ENCODE results near the gene ARRDC2. TPM values are rescaled to one million over a fixed set of nuclear protein-coding genes. Genes with fewer than 3 reads are reported as not detected.
A peak's percentile ranks its signal among the peaks of the same experiment; 100 is the strongest.
"Not testable (repeated sequence)": the region's sequence is repeated elsewhere in the genome, so short reads cannot be mapped to it uniquely, and the experiment has no call there.

The ARRDC2 gene
- polyA plus RNA-seq, 1 donor from 2014 or later = 42.4 TPM

DNA sequence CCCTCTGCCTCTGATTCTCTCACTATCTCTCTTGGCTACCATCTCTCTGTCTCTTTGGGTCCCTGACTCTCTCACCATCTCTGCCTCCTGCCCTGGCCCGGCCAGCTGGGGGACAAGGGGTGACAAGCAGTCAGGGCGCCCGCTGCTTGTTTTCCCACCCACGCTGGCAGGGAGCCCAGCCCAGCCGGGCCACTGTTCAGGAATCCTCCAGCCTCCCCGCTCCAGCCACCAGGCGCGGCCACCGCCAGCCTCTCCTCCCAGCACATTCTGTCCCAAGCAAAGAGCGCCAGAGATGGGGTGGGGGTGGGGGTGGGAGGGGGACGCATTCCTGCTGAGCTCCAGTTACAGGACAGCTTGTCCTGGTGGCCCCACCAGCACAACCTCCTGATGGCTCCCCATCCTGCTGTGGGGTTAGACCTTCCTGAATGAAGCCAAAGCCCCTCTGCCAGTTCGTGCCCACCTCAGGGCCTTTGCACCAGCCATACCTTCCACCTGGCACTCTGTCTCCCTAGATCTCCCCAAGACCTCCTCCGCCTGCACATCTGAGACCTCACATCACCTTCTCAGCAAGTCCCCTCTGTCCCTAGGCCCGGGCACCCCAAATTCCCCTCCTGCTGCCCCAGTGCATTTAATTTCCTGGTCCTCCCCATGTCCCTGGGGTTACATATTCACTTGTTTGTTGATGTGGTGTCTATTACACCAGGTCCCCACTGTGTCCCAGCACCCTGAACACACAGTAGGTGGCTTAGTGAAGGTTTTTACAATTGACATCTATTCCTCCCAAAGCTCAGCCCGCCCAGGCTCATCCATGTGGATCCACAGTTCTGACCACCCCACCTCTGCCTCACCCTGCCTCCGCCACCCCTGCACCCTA lies 12.5 kb downstream of the ARRDC2 start:
- Mint-ChIP-seq H3K27ac (peak overlapping the region; percentile 69 to 98 (median 94)), H3K9me3 (peaks cover 0 to 3% (median 0%) of the 10 kb centered on the region in 3 donors), H3K4me3 (peak overlapping the region in 2 of 4 donors; percentile 39 to 43)

DNA sequence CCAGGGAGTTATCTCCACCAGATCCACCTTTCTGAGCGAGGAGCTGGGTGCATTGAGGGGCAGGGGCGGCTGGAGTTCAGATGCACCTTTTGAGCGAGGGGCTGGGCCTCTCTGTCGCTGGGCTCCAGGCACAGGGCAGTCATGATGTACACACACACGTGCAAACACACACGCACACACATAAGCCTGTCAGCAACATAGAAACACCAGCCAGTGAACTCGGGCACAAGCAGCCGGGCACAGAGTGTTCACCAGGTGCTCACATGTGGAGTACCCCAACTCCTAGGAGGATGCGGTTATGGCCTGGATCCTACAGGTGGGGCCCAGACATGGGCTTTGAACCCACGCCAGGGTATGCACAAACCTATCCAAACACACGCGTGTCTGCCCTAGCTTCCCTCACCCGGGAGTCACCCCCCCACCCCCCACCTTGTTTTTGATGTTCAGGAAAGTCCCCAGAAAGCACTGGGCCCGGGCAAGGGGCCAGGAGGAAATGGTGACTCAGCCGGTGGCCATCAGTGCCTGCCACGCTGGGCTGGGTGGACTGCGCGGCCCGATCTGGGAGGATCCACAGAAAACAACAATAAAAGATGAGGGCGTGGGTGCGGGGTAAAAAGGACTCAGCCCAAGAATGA lies 13.3 kb downstream of the ARRDC2 start:
- Mint-ChIP-seq H3K36me3 (peaks cover 4% of the 10 kb centered on the region), H3K27ac (peak overlapping the region; percentile 94 to 98 (median 96)), H3K9me3 (peaks cover 0 to 3% (median 0%) of the 10 kb centered on the region in 3 donors), H3K27me3 (no peaks in the 10 kb centered on the region), H3K4me3 (peak overlapping the region; percentile 43 to 95 (median 74)), H3K4me1 (peaks cover 26 to 45% (median 37%) of the 10 kb centered on the region in 3 donors)

More for the DNA sequence above, 12.5 kb downstream of the ARRDC2 start:
- Mint-ChIP-seq H3K27me3 (no peaks in the 10 kb centered on the region), H3K4me1 (peaks cover 26 to 46% (median 35%) of the 10 kb centered on the region in 3 donors), H3K36me3 (peaks cover 6% of the 10 kb centered on the region)

DNA sequence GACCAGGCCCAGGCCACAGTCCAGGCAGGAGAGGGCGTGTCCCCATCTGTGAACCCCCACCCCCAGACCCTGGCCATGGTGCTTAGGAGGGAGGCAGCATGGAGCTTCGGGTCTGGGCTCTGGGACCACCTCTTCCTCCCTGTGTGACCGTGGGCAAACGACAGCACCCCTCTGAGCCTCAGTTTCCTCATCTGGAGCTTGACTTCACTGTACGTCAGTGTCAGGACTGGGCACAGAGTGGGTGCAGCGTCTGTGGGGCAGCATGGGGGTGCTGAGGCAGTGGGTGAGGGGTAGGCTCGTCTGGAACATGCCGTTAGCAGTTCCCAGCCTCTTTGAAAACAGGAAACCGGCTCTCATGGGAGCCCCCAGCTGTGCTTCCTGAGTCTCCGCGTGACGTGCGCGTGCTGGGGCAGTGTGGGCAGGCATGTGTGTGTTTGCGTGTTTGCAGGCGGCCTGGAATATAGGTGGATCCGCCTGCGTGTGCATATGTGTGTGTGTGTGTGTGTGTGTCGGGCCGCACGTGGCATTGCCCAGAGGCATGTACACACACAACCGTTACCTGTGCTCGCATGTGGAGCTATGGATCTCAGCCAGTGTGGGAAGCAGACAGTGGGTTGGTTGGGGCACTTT lies 15.8 kb downstream of the ARRDC2 start:
- H3K27ac Mint-ChIP-seq = peak overlapping the region; percentile 94 to 98 (median 96)
- H3K4me1 Mint-ChIP-seq = peaks cover 27 to 40% (median 35%) of the 10 kb centered on the region in 3 donors
- H3K4me3 Mint-ChIP-seq = peak overlapping the region; percentile 69 to 95 (median 82)

DNA sequence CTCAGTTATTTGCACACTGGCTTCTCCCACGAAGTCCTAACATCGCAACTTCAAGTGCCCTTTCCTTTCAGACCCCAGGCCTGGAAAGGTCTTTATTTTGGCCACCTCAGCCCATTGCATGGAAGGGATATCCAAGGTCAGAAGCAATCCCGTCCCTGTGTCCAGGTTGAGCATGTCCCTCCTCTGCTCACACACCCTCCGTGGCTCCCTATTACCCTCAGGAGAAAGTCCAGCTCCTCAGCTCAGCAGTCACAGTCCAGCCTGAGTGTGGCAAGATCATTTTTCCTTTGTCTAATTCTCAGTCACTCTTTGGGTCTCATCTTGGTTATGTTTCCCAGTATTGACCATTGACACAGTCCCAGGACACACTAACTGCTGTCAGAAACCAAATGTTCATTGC lies 19.2 kb downstream of the ARRDC2 start:
- Mint-ChIP-seq H3K27ac (peak overlapping the region in 1 of 3 donors; percentile 25), H3K4me1 (peaks cover 21 to 30% (median 28%) of the 10 kb centered on the region in 3 donors), H3K4me3 (no peak overlapping the region), H3K36me3 (peaks cover 1% of the 10 kb centered on the region), H3K27me3 (no peaks in the 10 kb centered on the region), H3K9me3 (peaks cover 0 to 2% (median 0%) of the 10 kb centered on the region in 3 donors)

More for the DNA sequence above, 15.8 kb downstream of the ARRDC2 start:
- Mint-ChIP-seq H3K27me3 (no peaks in the 10 kb centered on the region), H3K36me3 (peaks cover 5% of the 10 kb centered on the region), H3K9me3 (peaks cover 0 to 3% (median 0%) of the 10 kb centered on the region in 3 donors)

DNA sequence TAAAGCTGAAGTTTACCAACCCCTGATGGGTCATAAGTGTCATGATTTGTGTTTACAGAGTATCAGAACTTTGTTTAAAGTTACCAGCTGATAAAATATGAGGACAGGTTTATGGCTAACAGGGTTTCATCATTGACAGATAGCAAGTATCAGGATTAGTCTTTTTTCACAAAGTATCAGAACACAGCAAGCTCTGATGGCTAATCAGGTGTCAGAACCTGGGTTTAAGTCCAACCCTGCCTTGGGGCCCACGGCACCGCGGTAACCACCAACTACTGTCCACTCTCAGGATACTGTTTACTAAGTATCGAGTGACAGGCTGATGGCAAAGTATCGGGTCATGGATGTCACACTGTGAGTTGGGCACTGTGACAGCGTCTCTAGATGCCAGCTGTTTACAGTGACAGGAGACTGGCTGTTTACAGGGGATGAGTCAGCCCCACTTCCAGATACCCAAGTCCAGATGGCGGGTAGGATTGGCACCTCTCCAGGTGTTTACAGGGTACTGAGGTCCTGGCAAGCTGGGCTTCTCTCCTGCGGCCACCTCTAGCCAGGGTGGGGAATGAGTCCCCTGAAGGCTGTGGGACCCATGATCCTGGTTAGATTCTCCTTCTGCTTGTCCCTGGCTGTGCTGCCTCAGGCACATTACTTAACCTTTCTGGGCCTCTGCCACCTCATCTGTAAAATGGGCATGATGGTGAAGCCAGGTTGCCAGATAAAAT lies 21.8 kb downstream of the ARRDC2 start:
- no peaks in the 10 kb centered on the region for H3K27me3 Mint-ChIP-seq
- H3K9me3 Mint-ChIP-seq = no peaks in the 10 kb centered on the region
- no peak overlapping the region for H3K4me3 Mint-ChIP-seq
- H3K27ac Mint-ChIP-seq = peak overlapping the region in 1 of 3 donors; percentile 24
- peaks cover 5 to 15% (median 13%) of the 10 kb centered on the region in 3 donors for H3K4me1 Mint-ChIP-seq
- H3K36me3 Mint-ChIP-seq = peaks cover 1% of the 10 kb centered on the region

DNA sequence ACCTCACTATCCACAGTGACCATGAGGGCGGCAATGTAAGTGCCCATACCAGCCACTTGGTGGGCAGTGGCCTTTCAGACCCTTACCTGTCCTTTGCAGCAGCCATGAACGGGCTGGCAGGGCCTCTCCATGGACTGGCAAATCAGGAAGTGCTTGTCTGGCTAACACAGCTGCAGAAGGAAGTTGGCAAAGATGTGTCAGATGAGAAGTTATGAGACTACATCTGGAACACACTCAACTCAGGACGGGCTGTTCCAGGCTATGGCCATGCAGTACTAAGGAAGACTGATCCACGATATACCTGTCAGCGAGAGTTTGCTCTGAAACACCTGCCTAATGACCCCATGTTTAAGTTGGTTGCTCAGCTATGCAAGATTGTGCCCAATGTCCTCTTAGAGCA lies 23.4 kb downstream of the ARRDC2 start:
- H3K4me3 Mint-ChIP-seq = peak overlapping the region in 2 of 4 donors; percentile 1 to 19
- H3K36me3 Mint-ChIP-seq, H3K9me3 Mint-ChIP-seq, H3K27me3 Mint-ChIP-seq: not testable (repeated sequence)
- H3K27ac Mint-ChIP-seq = peak overlapping the region in 2 of 3 donors; percentile 9 to 55
- H3K4me1 Mint-ChIP-seq = peaks cover 5 to 11% (median 8%) of the 10 kb centered on the region in 3 donors

DNA sequence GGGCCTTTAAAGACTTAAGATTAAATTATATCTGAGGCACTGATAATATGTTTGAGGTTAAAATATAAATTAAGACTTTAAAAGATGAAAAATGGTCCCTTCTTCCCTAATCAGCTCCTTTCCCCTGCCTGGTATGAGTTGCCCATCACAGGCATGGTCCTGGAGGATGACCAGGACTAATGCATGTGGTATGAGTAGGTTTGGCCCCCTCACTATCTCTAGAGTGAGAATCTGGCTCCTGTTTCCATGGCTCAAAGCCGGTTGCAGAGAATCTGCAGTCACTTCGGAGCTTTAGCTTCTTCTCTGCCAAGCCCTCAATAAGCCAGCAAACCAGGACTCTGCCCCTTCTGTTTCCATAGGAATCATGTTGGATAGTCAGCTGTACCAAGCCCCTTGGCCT lies 24.1 kb downstream of the ARRDC2 start:
- Mint-ChIP-seq H3K4me1 (peaks cover 5 to 11% (median 8%) of the 10 kb centered on the region in 3 donors), H3K27ac (peak overlapping the region in 1 of 3 donors; percentile 55)
- H3K36me3 Mint-ChIP-seq, H3K27me3 Mint-ChIP-seq, H3K9me3 Mint-ChIP-seq, H3K4me3 Mint-ChIP-seq: not testable (repeated sequence)

DNA sequence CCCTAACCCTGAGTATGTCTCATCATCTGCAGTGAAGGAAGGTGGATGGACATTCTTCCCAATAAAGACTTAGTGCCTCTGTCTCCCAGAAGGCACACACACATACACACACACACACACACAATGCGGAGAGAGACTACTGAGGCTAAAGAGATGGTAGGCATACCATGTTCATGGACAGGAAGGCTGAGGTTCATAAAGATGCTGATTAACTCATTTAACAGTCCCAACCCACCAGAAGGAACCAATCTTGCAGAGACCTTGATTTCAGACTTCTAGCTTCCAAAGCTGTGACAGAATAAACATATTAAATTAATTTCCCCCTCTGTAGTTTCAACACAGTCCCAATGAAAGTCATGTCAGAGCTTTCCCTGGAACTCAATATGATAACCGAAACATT lies 33.1 kb downstream of the ARRDC2 start:
- Mint-ChIP-seq H3K4me3 (no peak overlapping the region), H3K4me1 (peaks cover 22 to 30% (median 25%) of the 10 kb centered on the region in 3 donors), H3K27me3 (peaks cover 2% of the 10 kb centered on the region), H3K9me3 (peaks cover 0 to 2% (median 0%) of the 10 kb centered on the region in 3 donors), H3K27ac (no peak overlapping the region), H3K36me3 (peaks cover 5% of the 10 kb centered on the region)

DNA sequence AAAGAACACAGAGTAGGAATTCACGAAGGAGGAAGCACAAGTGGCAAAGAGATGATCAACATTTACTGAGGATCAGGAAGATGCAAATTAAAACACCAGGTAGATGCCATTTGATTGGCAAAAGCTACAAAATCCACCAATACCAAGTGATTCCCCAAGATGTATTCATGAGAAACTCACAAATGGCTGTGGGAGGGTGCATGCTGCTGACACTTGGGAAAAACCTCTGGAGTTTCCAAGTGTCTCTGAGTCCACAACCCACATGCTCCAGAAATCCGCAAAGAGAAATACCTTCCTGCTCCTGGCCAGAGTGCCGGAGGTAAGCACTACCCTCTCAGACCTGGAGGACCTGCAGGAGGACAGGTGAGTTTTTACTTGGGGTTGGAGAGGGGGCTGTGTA lies 35.7 kb downstream of the ARRDC2 start:
- Mint-ChIP-seq H3K36me3 (peaks cover 5% of the 10 kb centered on the region), H3K9me3 (peaks cover 0 to 2% (median 0%) of the 10 kb centered on the region in 3 donors), H3K4me3 (peak overlapping the region in 3 of 4 donors; percentile 2 to 91 (median 38)), H3K27ac (peak overlapping the region in 2 of 3 donors; percentile 3 to 63), H3K27me3 (peaks cover 2% of the 10 kb centered on the region), H3K4me1 (peaks cover 21 to 30% (median 28%) of the 10 kb centered on the region in 3 donors)

DNA sequence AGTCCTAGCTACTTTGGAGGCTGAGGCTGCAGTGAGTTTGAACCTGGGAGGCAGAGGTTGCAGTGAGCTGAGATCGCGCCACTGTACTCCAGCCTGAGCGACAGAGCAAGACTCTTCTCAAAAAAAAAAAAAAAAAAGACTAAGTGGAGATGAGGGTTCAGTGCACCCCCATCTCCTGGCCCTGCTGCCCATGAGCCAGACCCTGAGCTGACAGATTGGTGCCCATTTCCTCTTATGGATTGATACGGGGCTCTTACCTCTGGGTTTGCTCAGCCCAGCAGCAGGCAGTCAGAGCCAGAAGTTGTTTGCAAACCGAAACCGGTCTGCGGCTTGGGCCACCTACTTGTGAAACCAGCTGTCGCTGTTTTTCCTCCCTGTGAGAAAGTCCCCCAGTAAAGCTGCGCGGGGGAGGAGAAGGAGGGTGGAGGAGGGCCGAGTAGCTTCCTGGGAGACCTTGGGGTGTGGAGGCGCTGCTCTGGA lies 36.9 kb downstream of the ARRDC2 start:
- Mint-ChIP-seq H3K27me3 (peaks cover 2% of the 10 kb centered on the region), H3K4me1 (peaks cover 21 to 30% (median 27%) of the 10 kb centered on the region in 3 donors), H3K36me3 (peaks cover 5% of the 10 kb centered on the region), H3K4me3 (peak overlapping the region; percentile 71 to 91 (median 82)), H3K9me3 (peaks cover 0 to 2% (median 0%) of the 10 kb centered on the region in 3 donors), H3K27ac (peak overlapping the region; percentile 63 to 94 (median 94))

DNA sequence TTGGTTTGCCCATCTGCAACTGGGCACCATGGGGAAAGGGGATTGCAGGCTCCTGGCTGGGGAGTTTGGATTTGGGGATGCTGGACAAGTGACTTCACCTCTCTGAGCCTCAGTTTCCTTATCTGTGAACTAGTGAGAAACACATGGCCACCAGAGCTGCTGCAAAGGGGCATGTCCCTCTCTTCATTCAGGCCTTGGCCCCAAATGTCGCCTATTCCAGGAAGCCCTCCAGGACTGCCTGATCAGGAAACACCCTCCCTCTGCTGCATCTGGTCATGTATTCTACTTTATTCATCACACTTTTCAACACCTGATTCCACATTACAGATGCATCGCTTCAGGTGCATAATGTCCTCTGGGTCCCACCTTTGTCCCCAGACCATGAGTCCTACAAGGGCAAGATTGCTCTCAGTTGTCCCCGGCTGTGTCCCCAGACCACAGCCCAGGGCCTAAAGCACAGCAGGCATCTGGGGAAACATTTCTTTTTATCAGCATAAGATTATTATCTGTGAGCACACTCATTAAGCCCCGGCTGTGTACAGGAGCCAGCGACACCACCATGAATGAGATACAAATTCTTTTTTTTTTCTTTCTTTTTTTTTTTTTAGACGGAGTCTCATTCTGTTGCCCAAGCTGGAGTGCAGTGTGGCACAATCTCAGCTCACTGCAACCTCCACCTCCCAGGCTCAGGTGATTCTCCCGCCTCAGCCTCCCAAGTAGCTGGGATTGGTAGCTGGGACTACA lies 37.5 kb downstream of the ARRDC2 start:
- Mint-ChIP-seq H3K9me3 (peaks cover 0 to 2% (median 0%) of the 10 kb centered on the region in 3 donors), H3K27ac (peak overlapping the region; percentile 63 to 94 (median 94)), H3K4me1 (peaks cover 21 to 30% (median 27%) of the 10 kb centered on the region in 3 donors), H3K27me3 (peaks cover 2% of the 10 kb centered on the region), H3K4me3 (peak overlapping the region; percentile 71 to 91 (median 82)), H3K36me3 (peaks cover 3% of the 10 kb centered on the region)

DNA sequence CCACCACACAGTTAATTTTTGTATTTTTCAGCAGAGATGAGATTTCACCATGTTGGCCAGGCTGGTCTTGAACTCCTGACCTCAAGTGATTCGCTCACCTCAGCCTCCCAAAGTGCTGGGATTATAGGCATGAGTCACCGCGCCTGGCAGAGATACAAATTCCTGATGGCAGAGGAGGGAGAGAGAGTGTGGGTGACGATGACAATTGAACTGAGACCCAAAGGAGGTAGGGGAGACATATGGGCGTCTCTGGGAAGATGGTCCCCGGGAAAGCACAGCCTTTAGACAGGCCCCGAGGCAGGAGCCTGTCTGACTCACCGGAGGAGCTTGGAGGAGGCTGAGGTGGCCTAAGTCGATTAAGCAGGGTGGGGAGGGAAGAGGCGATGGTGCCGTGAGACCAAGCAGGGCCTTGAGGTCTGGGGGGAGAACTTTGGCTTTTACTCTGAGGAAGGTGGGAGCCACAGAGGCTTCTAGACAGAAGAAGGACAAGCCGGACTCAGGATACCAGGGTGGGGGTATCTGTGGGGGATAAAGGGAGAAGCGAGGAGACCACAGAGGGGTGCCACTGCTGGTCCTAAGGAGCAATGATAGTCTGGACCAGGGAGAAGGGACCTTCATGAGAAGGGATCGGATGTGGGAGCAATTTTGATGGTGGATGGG lies 38.2 kb downstream of the ARRDC2 start:
- H3K4me1 Mint-ChIP-seq = peaks cover 21 to 30% (median 29%) of the 10 kb centered on the region in 3 donors

DNA sequence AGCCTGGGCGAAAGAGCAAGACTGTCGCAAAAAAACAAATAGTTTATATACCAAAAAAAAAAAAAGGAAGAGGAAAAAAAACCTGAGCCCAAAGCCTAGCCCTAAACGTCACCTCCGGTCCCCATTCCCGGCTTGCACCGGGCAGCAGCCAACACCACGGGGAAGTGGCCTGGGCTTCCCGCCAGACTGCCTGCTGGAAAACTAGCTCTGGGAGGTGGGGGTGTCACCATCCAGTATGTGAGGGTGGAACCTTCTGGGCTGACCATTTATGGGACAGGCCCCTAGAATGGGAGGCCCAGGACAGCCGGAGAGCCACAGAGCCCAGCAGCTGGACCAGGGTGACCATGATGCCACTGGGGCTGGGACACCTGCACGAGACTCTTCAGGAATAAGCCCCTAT lies 41.4 kb downstream of the ARRDC2 start:
- Mint-ChIP-seq H3K27ac (peak overlapping the region in 1 of 3 donors; percentile 0), H3K9me3 (no peaks in the 10 kb centered on the region), H3K36me3 (no peaks in the 10 kb centered on the region), H3K4me1 (peaks cover 12 to 18% (median 14%) of the 10 kb centered on the region in 3 donors), H3K4me3 (no peak overlapping the region), H3K27me3 (peaks cover 2% of the 10 kb centered on the region)

More for the DNA sequence above, 38.2 kb downstream of the ARRDC2 start:
- no peaks in the 10 kb centered on the region for H3K9me3 Mint-ChIP-seq
- peaks cover 3% of the 10 kb centered on the region for H3K36me3 Mint-ChIP-seq
- H3K27ac Mint-ChIP-seq = peak overlapping the region in 1 of 3 donors; percentile 63
- peak overlapping the region in 1 of 4 donors; percentile 19 for H3K4me3 Mint-ChIP-seq
- peaks cover 2% of the 10 kb centered on the region for H3K27me3 Mint-ChIP-seq
